ENCODE results near the gene PDE4B. TPM values are rescaled to one million over a fixed set of nuclear protein-coding genes. Genes with fewer than 3 reads are reported as not detected.

Gene PDE4B
- polyA plus RNA-seq, 1 experiment: 20.6 TPM

GRCh38 chr1:66073388-66073787 lies 280.7 kb downstream of the PDE4B start:
- Histone ChIP-seq H3K36me3 (ENCODE audit: control insufficient read depth, insufficient read depth, low read length) (no peaks in the 10 kb centered on the region), H3K27me3 (ENCODE audit: control insufficient read depth, insufficient read depth, low read length) (no peaks in the 10 kb centered on the region), H3K4me3 (ENCODE audit: low read depth, low read length) (no peak overlapping the region)
- POLR2A ChIA-PET: no interaction called here
- no peak for DNase-seq (ENCODE audit: low read depth)
- CTCF ChIA-PET: no interaction called here
- TF ChIP-seq CTCF (IDR thresholded peaks at IDR 0.05; ENCODE audit: insufficient read depth, low read depth, low read length): no peak

GRCh38 chr1:66074147-66074546 lies 281.5 kb downstream of the PDE4B start:
- Histone ChIP-seq H3K4me3 (ENCODE audit: low read depth, low read length) (no peak overlapping the region), H3K27me3 (ENCODE audit: control insufficient read depth, insufficient read depth, low read length) (no peaks in the 10 kb centered on the region), H3K36me3 (ENCODE audit: control insufficient read depth, insufficient read depth, low read length) (no peaks in the 10 kb centered on the region)
- POLR2A ChIA-PET: no interaction called here
- DNase-seq (ENCODE audit: low read depth): no peak
- no peak for TF ChIP-seq CTCF (IDR thresholded peaks at IDR 0.05; ENCODE audit: insufficient read depth, low read depth, low read length)
- CTCF ChIA-PET: no interaction called here

DNA sequence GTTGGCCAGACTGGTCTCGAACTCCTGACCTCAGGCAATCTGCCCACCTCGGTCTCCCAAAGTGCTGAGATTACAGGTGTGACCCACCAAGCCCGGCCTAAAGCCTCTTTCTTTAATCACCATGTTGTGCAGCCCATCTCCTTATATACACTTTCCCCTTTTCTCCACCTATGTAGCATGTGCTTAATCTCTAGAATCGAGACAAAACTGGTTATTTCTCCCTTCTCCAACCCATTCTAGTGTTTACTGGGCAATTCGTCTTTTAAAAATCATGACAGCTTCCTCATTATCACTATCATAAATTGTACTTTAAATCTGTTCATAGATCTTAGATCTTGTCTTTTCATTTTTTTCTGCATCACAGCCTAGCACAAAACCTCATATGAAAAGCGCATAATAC lies 285.7 kb downstream of the PDE4B start:
- Histone ChIP-seq H3K36me3 (ENCODE audit: control insufficient read depth, insufficient read depth, low read length) (no peaks in the 10 kb centered on the region), H3K27me3 (ENCODE audit: control insufficient read depth, insufficient read depth, low read length) (no peaks in the 10 kb centered on the region; the same call in 1 of the 2 replicates), H3K4me3 (ENCODE audit: low read depth, low read length) (no peak overlapping the region)
- DNase-seq (ENCODE audit: low read depth): no peak
- ChIA-PET CTCF (interaction anchor here (0.7 kb wide), 1 partner anchor 119 kb away, joined by 3 read pairs; no protein-coding TSS in a partner anchor), POLR2A (no interaction called here)
- TF ChIP-seq CTCF (IDR thresholded peaks at IDR 0.05; ENCODE audit: insufficient read depth, low read depth, low read length): no peak

DNA sequence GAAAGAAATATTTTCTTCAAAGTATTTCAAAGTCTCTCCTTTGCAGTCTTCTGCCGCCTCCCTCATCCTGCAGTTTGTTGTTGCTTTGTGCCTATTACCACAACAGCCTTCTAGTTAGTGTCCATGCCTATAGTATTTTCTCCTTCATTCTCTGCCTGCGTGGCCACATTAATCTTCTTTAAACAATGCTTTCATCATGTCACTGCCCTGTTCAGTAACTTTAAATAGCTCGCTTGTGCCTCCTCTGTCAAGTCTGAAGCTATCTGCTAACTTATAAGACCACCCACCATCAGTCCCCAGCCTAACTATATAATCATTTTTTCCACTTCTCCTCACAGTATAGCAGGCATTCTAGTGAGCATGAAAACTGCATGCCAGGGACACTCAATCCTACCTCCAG lies 290.3 kb downstream of the PDE4B start:
- H3K4me3 ChIP-seq (ENCODE audit: low read depth, low read length): no peak overlapping the region
- no peak for TF ChIP-seq CTCF (IDR thresholded peaks at IDR 0.05; ENCODE audit: insufficient read depth, low read depth, low read length)
- no peak for DNase-seq (ENCODE audit: low read depth)
- ChIA-PET CTCF (no interaction called here), POLR2A (no interaction called here)
- H3K27me3 ChIP-seq (ENCODE audit: control insufficient read depth, insufficient read depth, low read length): no peaks in the 10 kb centered on the region; the same call in 1 of the 2 replicates
- no peaks in the 10 kb centered on the region for H3K36me3 ChIP-seq (ENCODE audit: control insufficient read depth, insufficient read depth, low read length)

DNA sequence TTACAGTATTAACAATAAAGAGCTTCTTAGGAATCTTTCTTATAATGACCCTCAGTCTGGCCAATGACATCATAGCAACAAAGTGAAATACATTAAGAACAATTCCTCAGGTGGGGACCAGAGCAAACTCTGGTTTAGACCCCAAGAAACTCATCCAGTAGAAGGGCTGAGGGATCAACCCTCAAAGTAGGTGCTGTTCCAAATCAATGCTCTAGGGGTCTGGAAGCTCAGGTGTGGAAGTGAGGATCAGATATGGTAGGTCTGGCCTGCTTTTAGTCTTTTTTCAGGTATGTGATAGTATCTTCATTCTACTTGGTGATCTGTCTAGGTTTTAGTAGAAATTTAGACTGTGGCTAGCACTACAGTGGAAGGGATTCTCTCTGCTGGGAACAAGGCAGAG lies 291.7 kb downstream of the PDE4B start:
- no peak overlapping the region for H3K4me3 ChIP-seq (ENCODE audit: low read depth, low read length)
- ChIA-PET POLR2A (no interaction called here), CTCF (no interaction called here)
- no peak for DNase-seq (ENCODE audit: low read depth)
- no peaks in the 10 kb centered on the region; the same call in 1 of the 2 replicates for H3K27me3 ChIP-seq (ENCODE audit: control insufficient read depth, insufficient read depth, low read length)
- no peak for TF ChIP-seq CTCF (IDR thresholded peaks at IDR 0.05; ENCODE audit: insufficient read depth, low read depth, low read length)
- no peaks in the 10 kb centered on the region for H3K36me3 ChIP-seq (ENCODE audit: control insufficient read depth, insufficient read depth, low read length)
